CD14-positive monocyte (primary cell): Measurements from ENCODE around the gene TOMM7. TPM values are rescaled to one million over a fixed set of nuclear protein-coding genes. Genes with fewer than 3 reads are reported as not detected.
"Not testable (repeated sequence)": the region's sequence is repeated elsewhere in the genome, so short reads cannot be mapped to it uniquely, and the experiment has no call there.

Source experiments
- DNase-seq, 3 donors: peaks; one replicate each; pipeline ENCODE4 v3.0.0-alpha.2; 2011 to 2022
- H2AFZ ChIP-seq: 2 replicates; pipeline ENCODE4 v1.6.0; 2012; ENCODE audit warnings: mild to moderate bottlenecking, low read depth, low read length, inconsistent platforms; ENCODE audit not compliant: insufficient read depth, poor library complexity, severe bottlenecking
- H3K27ac ChIP-seq, 2 donors: 1 replicate in 1 of 2; 2 replicates in 1 of 2; pipeline ENCODE4 v1.5.1; 2012 to 2013; ENCODE audit warnings: low read length in 2 of 2, control low read depth in 1 of 2, inconsistent platforms in 1 of 2, low read depth in 1 of 2, mild to moderate bottlenecking in 1 of 2
- H3K27me3 ChIP-seq, 2 donors: one replicate each; pipeline versions ENCODE4 v1.6.0 to v1.6.1; 2011 to 2013; ENCODE audit warnings: low read length in 2 of 2; ENCODE audit not compliant: control insufficient read depth in 2 of 2, insufficient read depth in 2 of 2
- H3K36me3 ChIP-seq, 2 donors: replicated peaks in 1 of 2; 1 replicate in 1 of 2; 2 replicates in 1 of 2; pipeline versions ENCODE4 v1.5.1 to v1.6.1; 2012 to 2013; ENCODE audit warnings: low read length in 2 of 2, control low read depth in 1 of 2, inconsistent platforms in 1 of 2, mild to moderate bottlenecking in 1 of 2; ENCODE audit not compliant: insufficient read depth in 2 of 2, control insufficient read depth in 1 of 2
- H3K4me1 ChIP-seq, 2 donors: 1 replicate in 1 of 2; 2 replicates in 1 of 2; pipeline versions ENCODE4 v1.5.1 to v1.6.1; 2012 to 2013; ENCODE audit warnings: low read length in 2 of 2, control low read depth in 1 of 2, inconsistent platforms in 1 of 2, mild to moderate bottlenecking in 1 of 2, moderate library complexity in 1 of 2; ENCODE audit not compliant: insufficient read depth in 2 of 2, control insufficient read depth in 1 of 2
- H3K4me2 ChIP-seq: replicated peaks from 2 replicates; pipeline ENCODE3; 2012; ENCODE audit warnings: low read length, moderate library complexity, mild to moderate bottlenecking; ENCODE audit not compliant: poor library complexity, severe bottlenecking; ENCODE audit errors: extremely low read depth
- H3K4me3 ChIP-seq, 3 experiments: fragments of 200-600 bp in 1 of 3; sonication (generic) in 1 of 3; replicated peaks in 1 of 3; 1 replicate in 2 of 3; 2 replicates in 1 of 3; pipeline ENCODE4 v1.5.1; 2011 to 2013; ENCODE audit warnings: low read length in 3 of 3, mild to moderate bottlenecking in 3 of 3, control low read depth in 2 of 3, low read depth in 2 of 3, inconsistent platforms in 1 of 3, moderate library complexity in 1 of 3
- H3K79me2 ChIP-seq: 2 replicates; pipeline ENCODE4 v1.6.0; 2012; ENCODE audit warnings: mild to moderate bottlenecking, control low read depth, inconsistent platforms, low read length, moderate library complexity; ENCODE audit not compliant: insufficient read depth
- H3K9ac ChIP-seq: 2 replicates; pipeline ENCODE4 v1.6.0; 2017; ENCODE audit warnings: low read length, mild to moderate bottlenecking; ENCODE audit not compliant: insufficient read depth, poor library complexity, severe bottlenecking
- H3K9me3 ChIP-seq, 2 donors: replicated peaks in 1 of 2; 1 replicate in 1 of 2; 2 replicates in 1 of 2; pipeline versions ENCODE4 v1.5.1 to v1.6.1; 2012 to 2013; ENCODE audit warnings: low read length in 2 of 2, control low read depth in 1 of 2; ENCODE audit not compliant: control insufficient read depth in 1 of 2, insufficient read depth in 1 of 2
- H4K20me1 ChIP-seq: 2 replicates; pipeline ENCODE4 v1.6.0; 2012; ENCODE audit warnings: mild to moderate bottlenecking, low read length, control low read depth, moderate library complexity; ENCODE audit not compliant: insufficient read depth
- H3K27ac Mint-ChIP-seq, 7 donors: one replicate each; pipeline ENCODE4 v1.8.0; 2020; ENCODE audit warnings: mild to moderate bottlenecking in 7 of 7, mixed read lengths in 7 of 7, moderate library complexity in 6 of 7, inconsistent platforms in 2 of 7
- H3K27me3 Mint-ChIP-seq, 3 donors: one replicate each; pipeline ENCODE4 v1.8.0; 2021 to 2022; ENCODE audit warnings: low read depth in 3 of 3, mild to moderate bottlenecking in 3 of 3, mixed read lengths in 3 of 3, moderate library complexity in 3 of 3, inconsistent platforms in 1 of 3
- H3K36me3 Mint-ChIP-seq, 2 donors: one replicate each; pipeline ENCODE4 v1.8.0; 2020; ENCODE audit warnings: mixed read lengths in 2 of 2, inconsistent platforms in 1 of 2, mild to moderate bottlenecking in 1 of 2
- H3K4me1 Mint-ChIP-seq: one replicate; pipeline ENCODE4 v1.8.0; 2020; ENCODE audit warnings: mild to moderate bottlenecking, mixed read lengths
- H3K4me3 Mint-ChIP-seq, 2 donors: one replicate each; pipeline ENCODE4 v1.8.0; 2020; ENCODE audit warnings: mild to moderate bottlenecking in 2 of 2, mixed read lengths in 2 of 2, moderate library complexity in 1 of 2
- H3K9me3 Mint-ChIP-seq, 7 donors: one replicate each; pipeline ENCODE4 v1.8.0; 2020 to 2022; ENCODE audit warnings: mixed read lengths in 7 of 7, mild to moderate bottlenecking in 6 of 7, moderate library complexity in 6 of 7, inconsistent platforms in 2 of 7
- CTCF ChIP-seq: fragments of 200-600 bp; IDR thresholded peaks from one replicate; pipeline ENCODE4 v1.8.0; 2022; ENCODE audit warnings: antibody characterized with exemption, mild to moderate bottlenecking
- WGBS: methylation state at CpG from one replicate; pipeline ENCODE4 v1.1.5; 2013; ENCODE audit warnings: missing lambda C conversion rate; ENCODE audit not compliant: insufficient coverage; 5-methylcytosine and 5-hydroxymethylcytosine counted together
- intact Hi-C, 2 donors: fragments of 100-400 bp; cut with micrococcal nuclease; formaldehyde crosslinking; loops; one replicate each; pipeline versions ENCODE4 v1.15.0 to v1.15.1; 2023
- polyA plus RNA-seq, 3 donors: library from polyadenylated mRNA; depleted of rRNA in 1 of 3; unstranded in 2 of 3; stranded (reverse) in 1 of 3; fragments of 300-500 nt in 2 of 3; fragments of >200 nt in 1 of 3; fragmentation: Illumina TruSeq in 2 of 3; gene quantifications; 1 replicate in 2 of 3; 2 replicates in 1 of 3; pipeline ENCODE4 v1.2.3, GENCODE V29; 2012 to 2021

TOMM7 gene
- polyA plus RNA-seq, 3 donors, result 93.3 to 125 (median 111) TPM

GRCh38 chr7:22791204-22792158 is 31.2 kb downstream of the TOMM7 start:
- Histone ChIP-seq H3K27me3 (no peaks in the 10 kb centered on the region), H3K27ac (no peak overlapping the region), H3K4me2 (no peak overlapping the region), H3K9ac (no peak overlapping the region), H4K20me1 (no peaks in the 10 kb centered on the region), H3K4me3 (no peak overlapping the region), H3K4me1 (no peaks in the 10 kb centered on the region), H3K79me2 (no peaks in the 10 kb centered on the region), H2AFZ (no peak overlapping the region), H3K9me3 (peaks cover 0 to 3% of the 10 kb centered on the region in 2 donors), H3K36me3 (no peaks in the 10 kb centered on the region)
- Mint-ChIP-seq H3K27me3 (peaks cover 2 to 4% (median 3%) of the 10 kb centered on the region in 3 donors), H3K9me3 (peaks cover 0 to 6% (median 0%) of the 10 kb centered on the region in 7 donors), H3K36me3 (no peaks in the 10 kb centered on the region), H3K27ac (no peak overlapping the region), H3K4me1 (no peaks in the 10 kb centered on the region), H3K4me3 (no peak overlapping the region)
- 100% methylated on average over 1 of the region's 4 CpGs for WGBS
- no peak for DNase-seq
- TF ChIP-seq CTCF, result no peak
- intact Hi-C loops, result no loop called here

- H3K27ac Mint-ChIP-seq, H3K4me3 Mint-ChIP-seq, H3K4me1 ChIP-seq, H4K20me1 ChIP-seq, H3K9me3 Mint-ChIP-seq, H3K36me3 ChIP-seq, H3K4me2 ChIP-seq, DNase-seq, H3K27me3 Mint-ChIP-seq, H3K36me3 Mint-ChIP-seq, H3K9ac ChIP-seq, H3K4me3 ChIP-seq, H2AFZ ChIP-seq, H3K4me1 Mint-ChIP-seq, H3K79me2 ChIP-seq, H3K27ac ChIP-seq, intact Hi-C loops, H3K27me3 ChIP-seq, H3K9me3 ChIP-seq: not testable (repeated sequence)
- 96% methylated on average over 7 of the region's 13 CpGs for WGBS
Observed at GRCh38 chr7:22790640-22791039, 32.0 kb downstream of the TOMM7 start.
